Endothelial cell of umbilical vein (primary cell): ENCODE measurements around the gene DMBT1. TPM values are rescaled to one million over a fixed set of nuclear protein-coding genes. Genes with fewer than 3 reads are reported as not detected.
A peak's percentile ranks its signal among the peaks of the same experiment; 100 is the strongest.

Experiments used
- BruUV-seq: library from RNA; stranded (reverse); fragments of 400-500 nt; replicated peaks from 2 replicates; lab custom pipeline; 2021; lab: Mats Ljungman, UMichigan
- CTCF ChIA-PET: fragments of 300-600, 350-600 bp; sonication (Branson Sonifier 250); formaldehyde crosslinking; loops from one replicate; lab custom pipeline; 2021; ENCODE audit warnings: antibody characterized with exemption, inconsistent platforms; lab: Charles Lee
- POLR2A ChIA-PET: fragments of 300-600, 350-600 bp; sonication (Branson Sonifier 250); formaldehyde crosslinking; loops from one replicate; lab custom pipeline; 2021; ENCODE audit warnings: antibody characterized with exemption, inconsistent platforms; lab: Charles Lee
- DNase-seq: peaks from one replicate; pipeline ENCODE4 v3.0.0-alpha.2; 2011; ENCODE audit warnings: low read depth, low spot score
- FAIRE-seq: peaks from 2 replicates; lab custom pipeline; 2011; peaks lifted over from hg19 to GRCh38; lab: Jason Lieb, UNC
- H2AFZ ChIP-seq: 2 replicates; pipeline ENCODE4 v1.6.0; 2012; ENCODE audit warnings: low read depth, low read length, control low read depth, inconsistent platforms
- H3K27ac ChIP-seq: 2 replicates; pipeline ENCODE4 v1.5.1; 2011; ENCODE audit warnings: low read depth, mild to moderate bottlenecking, control low read depth, low read length, moderate library complexity; ENCODE audit not compliant: insufficient read depth
- H3K27me3 ChIP-seq, 2 experiments: 2 replicates each; pipeline versions ENCODE4 v1.6.0 to v1.6.1; 2011; ENCODE audit warnings: low read length in 2 of 2, mixed read lengths in 1 of 2; ENCODE audit not compliant: control insufficient read depth in 2 of 2, insufficient read depth in 2 of 2
- H3K36me3 ChIP-seq, 2 experiments: 2 replicates in 1 of 2; 3 replicates in 1 of 2; pipeline ENCODE4 v1.5.1; 2011; ENCODE audit warnings: low read length in 2 of 2, mild to moderate bottlenecking in 1 of 2, moderate library complexity in 1 of 2; ENCODE audit not compliant: control insufficient read depth in 2 of 2, insufficient read depth in 2 of 2; ENCODE audit errors: extremely low read depth in 1 of 2
- H3K4me1 ChIP-seq: 3 replicates; pipeline ENCODE4 v1.5.1; 2011; ENCODE audit warnings: mild to moderate bottlenecking, low read length; ENCODE audit not compliant: control insufficient read depth, insufficient read depth; ENCODE audit errors: extremely low read depth
- H3K4me2 ChIP-seq: 2 replicates; pipeline ENCODE4 v1.6.1; 2011; ENCODE audit warnings: low read length, control low read depth, mixed read lengths; ENCODE audit not compliant: insufficient read depth
- H3K4me3 ChIP-seq, 3 experiments: fragments of 200-600 bp in 1 of 3; sonication (generic), shearing (Covaris generic) in 1 of 3; replicated peaks in 1 of 3; 2 replicates each; pipeline ENCODE4 v1.5.1; 2011 to 2016; ENCODE audit warnings: control low read depth in 3 of 3, low read length in 3 of 3, mild to moderate bottlenecking in 2 of 3, inconsistent platforms in 1 of 3, low read depth in 1 of 3, moderate library complexity in 1 of 3; ENCODE audit not compliant: insufficient read depth in 1 of 3
- H3K79me2 ChIP-seq: 2 replicates; pipeline ENCODE4 v1.6.0; 2012; ENCODE audit warnings: low read length, inconsistent platforms; ENCODE audit not compliant: control insufficient read depth, insufficient read depth
- H3K9ac ChIP-seq: replicated peaks from 2 replicates; pipeline ENCODE3; 2011; ENCODE audit warnings: low read length, control low read depth; ENCODE audit not compliant: insufficient read depth; ENCODE audit errors: extremely low read depth
- H3K9me1 ChIP-seq: replicated peaks from 3 replicates; pipeline ENCODE4 v1.6.0; 2011; ENCODE audit warnings: mild to moderate bottlenecking, low read length; ENCODE audit not compliant: control insufficient read depth, insufficient read depth; ENCODE audit errors: extremely low read depth
- H3K9me3 ChIP-seq: replicated peaks from 2 replicates; pipeline ENCODE4 v1.5.1; 2012; ENCODE audit warnings: low read length, inconsistent platforms; ENCODE audit not compliant: control insufficient read depth, insufficient read depth
- H4K20me1 ChIP-seq: replicated peaks from 2 replicates; pipeline ENCODE3; 2011; ENCODE audit warnings: mild to moderate bottlenecking, low read length; ENCODE audit not compliant: control insufficient read depth, insufficient read depth; ENCODE audit errors: extremely low read depth
- CTCF ChIP-seq, 2 donors: IDR thresholded peaks; 1 replicate in 1 of 2; 2 replicates in 1 of 2; pipeline ENCODE4 v1.5.1; 2011; ENCODE audit warnings: low read length in 2 of 2, mild to moderate bottlenecking in 2 of 2, moderate library complexity in 2 of 2, control low read depth in 1 of 2, inconsistent platforms in 1 of 2, low read depth in 1 of 2; ENCODE audit not compliant: insufficient read depth in 1 of 2; ENCODE audit errors: extremely low read depth in 1 of 2
- EZH2 ChIP-seq: IDR thresholded peaks from 2 replicates; pipeline ENCODE4 v1.6.1; 2012; ENCODE audit warnings: borderline replicate concordance, low read depth, mild to moderate bottlenecking, moderate library complexity, low read length, inconsistent platforms; ENCODE audit not compliant: severe bottlenecking
- FOS ChIP-seq: IDR thresholded peaks from 2 replicates; pipeline ENCODE4 v1.6.1; 2011; ENCODE audit warnings: mild to moderate bottlenecking, low read length, moderate library complexity, borderline replicate concordance; ENCODE audit not compliant: insufficient read depth
- GATA2 ChIP-seq: IDR thresholded peaks from 2 replicates; pipeline ENCODE4 v1.7.0; 2011; ENCODE audit warnings: low read depth, mild to moderate bottlenecking, moderate library complexity, mixed read lengths, low read length; ENCODE audit not compliant: insufficient read length, insufficient read depth
- JUN ChIP-seq: IDR thresholded peaks from 2 replicates; pipeline ENCODE4 v1.6.1; 2011; ENCODE audit warnings: borderline replicate concordance, low read depth; ENCODE audit not compliant: insufficient read length, insufficient read depth
- MAX ChIP-seq: IDR thresholded peaks from 2 replicates; pipeline ENCODE4 v1.6.1; 2011; ENCODE audit not compliant: insufficient read depth, insufficient read length
- MYC ChIP-seq: IDR thresholded peaks from one replicate; pipeline ENCODE4 v1.6.1; 2011; ENCODE audit warnings: mild to moderate bottlenecking, low read depth, low read length
- POLR2AphosphoS5 ChIP-seq: IDR thresholded peaks from 2 replicates; pipeline ENCODE4 v1.6.1; 2012; ENCODE audit warnings: low read depth, mild to moderate bottlenecking, control low read depth, low read length, moderate library complexity; ENCODE audit not compliant: insufficient read depth
- dilution Hi-C: fragments of 300-500 bp; cut with MboI; formaldehyde crosslinking; loops from one replicate; pipeline ENCODE4 v1.15.0; 2019; ENCODE audit warnings: low sequenced_read_pairs; ENCODE audit not compliant: extremely low pct_ligation_motif_present
- intact Hi-C: fragments of 100-400 bp; cut with micrococcal nuclease; formaldehyde crosslinking; loops from one replicate; pipeline ENCODE4 v1.10.0; 2022
- polyA plus RNA-seq, 4 experiments: library from polyadenylated mRNA; depleted of rRNA in 3 of 4; stranded (reverse) in 3 of 4; unstranded in 1 of 4; fragments of >200 nt; gene quantifications; 2 replicates each; pipeline versions ENCODE4 v1.2.1 to v1.2.3, GENCODE V29; 2011 to 2012; ENCODE audit warnings: missing spikeins in 1 of 4
- total RNA-seq: library from RNA; stranded (reverse); gene quantifications from 2 replicates; pipeline ENCODE4 v1.2.3, GENCODE V29; 2021

The DMBT1 gene
- total and polyA plus RNA-seq, 2 donors (not counting 3 experiments of a cell fraction or from before 2014, with no cell fraction given), result 0.01 TPM; not detected in 1

- H4K20me1 ChIP-seq, result no peaks in the 10 kb centered on the region
- H3K9me1 ChIP-seq, result no peaks in the 10 kb centered on the region
- no peak for FAIRE-seq
- ChIA-PET POLR2A (no interaction called here), CTCF (interaction anchor here (0.8 to 7.0 kb wide), 5 partner anchors 10 to 246 kb away, joined by 3 to 85 read pairs (median 3); no protein-coding TSS in a partner anchor)
- H3K9me3 ChIP-seq, result no peaks in the 10 kb centered on the region
- intact Hi-C loops (loop anchor here (1.0 to 5.0 kb wide), 2 partner anchors 40 to 177 kb away; no protein-coding TSS in a partner anchor), dilution Hi-C loops (no loop called here)
- no peak overlapping the region for H3K9ac ChIP-seq
- H3K4me1 ChIP-seq, result peaks cover 18% of the 10 kb centered on the region
- no peak overlapping the region for H3K27ac ChIP-seq
- BruUV-seq, result no TSS peak
- no peak overlapping the region for H3K4me2 ChIP-seq
- H2AFZ ChIP-seq, result no peak overlapping the region
- no peak overlapping the region for H3K4me3 ChIP-seq
- H3K36me3 ChIP-seq, result no peaks in the 10 kb centered on the region
- no peaks in the 10 kb centered on the region for H3K79me2 ChIP-seq
- TF ChIP-seq JUN (no peak), CTCF (IDR thresholded peaks at IDR 0.05; ENCODE audit: extremely low read depth in 1 of 2, insufficient read depth in 1 of 2, low read depth in 1 of 2, low read length in 2 of 2) (peak; percentile 20 to 31)
- peak; percentile 42 for DNase-seq
- no peaks in the 10 kb centered on the region for H3K27me3 ChIP-seq
Observed at GRCh38 chr10:122525788-122526187, 34.8 kb upstream of the DMBT1 start.

GRCh38 chr10:122526892-122527291 is 33.7 kb upstream of the DMBT1 start:
- FAIRE-seq (no peak), DNase-seq (no peak)
- no peaks in the 10 kb centered on the region for H3K9me3 ChIP-seq
- no peaks in the 10 kb centered on the region for H3K9me1 ChIP-seq
- no peaks in the 10 kb centered on the region for H3K27me3 ChIP-seq
- H3K9ac ChIP-seq, result no peak overlapping the region
- H2AFZ ChIP-seq, result no peak overlapping the region
- POLR2A ChIA-PET, result no interaction called here
- peaks cover 17% of the 10 kb centered on the region for H3K4me1 ChIP-seq
- H3K4me3 ChIP-seq, result no peak overlapping the region
- dilution Hi-C loops, result no loop called here
- H3K36me3 ChIP-seq, result no peaks in the 10 kb centered on the region
- no peak overlapping the region for H3K27ac ChIP-seq
- TF ChIP-seq EZH2 (no peak), MYC (no peak), GATA2 (no peak), MAX (no peak), JUN (no peak), FOS (no peak), POLR2AphosphoS5 (no peak), CTCF (IDR thresholded peaks at IDR 0.05; ENCODE audit: extremely low read depth in 1 of 2, insufficient read depth in 1 of 2, low read depth in 1 of 2, low read length in 2 of 2) (no peak)
- no peaks in the 10 kb centered on the region for H4K20me1 ChIP-seq
- CTCF ChIA-PET, result interaction anchor here (7.0 kb wide), 1 partner anchor 39 kb away, joined by 85 read pairs; no protein-coding TSS in a partner anchor
- intact Hi-C loops, result loop anchor here (5.0 kb wide), 1 partner anchor 175 kb away; no protein-coding TSS in a partner anchor
- no peaks in the 10 kb centered on the region for H3K79me2 ChIP-seq
- no peak overlapping the region for H3K4me2 ChIP-seq
- no TSS peak for BruUV-seq
